ENCODE measurements around the gene FHAD1. TPM values are rescaled to one million over a fixed set of nuclear protein-coding genes. Genes with fewer than 3 reads are reported as not detected.

FHAD1 gene
- total RNA-seq, 1 experiment from 2014 or later: 6.0 TPM

- DNase-seq (ENCODE audit: low spot score): no peak
Observed at GRCh38 chr1:15400627-15401026, 153.6 kb downstream of the FHAD1 start.

DNA sequence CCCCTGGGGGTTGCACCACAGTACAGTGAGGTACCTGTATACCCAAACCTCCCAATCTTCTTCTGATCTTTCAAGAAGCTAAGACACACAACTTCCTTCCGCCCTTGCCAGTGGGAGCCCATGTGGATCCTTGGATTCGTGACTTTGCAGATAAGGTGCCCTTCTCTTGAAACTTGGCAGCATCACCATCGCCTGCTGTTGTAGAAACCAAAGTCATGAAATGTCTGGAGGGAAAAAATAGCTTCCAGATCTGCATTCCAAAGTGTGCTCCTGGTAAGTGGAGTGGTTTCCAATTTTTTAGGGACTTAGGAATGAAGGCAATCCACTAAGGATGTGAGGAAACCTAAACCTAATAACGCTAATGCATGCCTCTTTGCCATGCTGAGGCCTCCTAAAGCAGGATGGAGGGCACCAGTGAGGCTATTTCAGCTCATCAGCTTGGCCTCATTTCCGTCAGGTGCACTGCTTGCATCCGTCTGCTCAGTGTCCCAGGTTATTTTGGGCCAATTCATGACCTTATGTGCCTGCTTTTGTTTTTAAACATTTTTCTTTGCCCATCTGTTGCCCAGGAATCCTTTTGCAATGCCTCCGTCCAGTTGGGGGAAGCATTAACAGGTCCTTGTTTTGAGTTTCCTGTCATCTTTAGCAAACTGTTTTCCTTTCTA, 154.5 kb downstream of the FHAD1 start:
- no peak for DNase-seq (ENCODE audit: low spot score)

DNA sequence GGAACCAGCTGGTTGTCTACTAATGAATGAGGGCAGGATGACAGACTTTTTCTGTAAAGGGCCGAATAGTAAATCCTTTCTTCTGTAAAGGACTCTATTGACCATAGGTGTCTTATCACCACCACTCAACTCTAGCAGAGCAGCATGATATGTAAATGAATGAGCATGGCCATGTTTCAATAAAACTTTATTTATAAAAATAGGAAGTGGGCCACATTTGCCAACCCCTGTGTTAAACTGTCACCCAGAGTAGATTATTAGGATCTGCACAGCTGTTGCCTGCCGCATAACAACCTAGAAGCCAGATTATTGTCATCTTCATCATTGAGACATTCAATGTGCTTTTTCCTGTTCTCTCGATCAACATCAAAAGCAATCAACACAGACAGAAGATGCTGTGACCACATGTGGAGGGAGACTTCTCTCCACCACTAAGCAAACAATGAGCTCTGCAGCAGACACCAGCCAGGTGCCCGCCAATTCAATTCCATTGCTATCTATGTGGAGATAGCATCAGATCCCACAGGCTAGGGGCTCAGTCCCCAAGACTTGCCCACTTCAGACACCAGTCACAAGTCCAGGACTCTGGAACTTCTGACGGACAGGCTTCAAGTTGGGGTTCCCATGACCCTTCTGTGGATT, 155.9 kb downstream of the FHAD1 start:
- no peak for DNase-seq (ENCODE audit: low spot score)

DNA sequence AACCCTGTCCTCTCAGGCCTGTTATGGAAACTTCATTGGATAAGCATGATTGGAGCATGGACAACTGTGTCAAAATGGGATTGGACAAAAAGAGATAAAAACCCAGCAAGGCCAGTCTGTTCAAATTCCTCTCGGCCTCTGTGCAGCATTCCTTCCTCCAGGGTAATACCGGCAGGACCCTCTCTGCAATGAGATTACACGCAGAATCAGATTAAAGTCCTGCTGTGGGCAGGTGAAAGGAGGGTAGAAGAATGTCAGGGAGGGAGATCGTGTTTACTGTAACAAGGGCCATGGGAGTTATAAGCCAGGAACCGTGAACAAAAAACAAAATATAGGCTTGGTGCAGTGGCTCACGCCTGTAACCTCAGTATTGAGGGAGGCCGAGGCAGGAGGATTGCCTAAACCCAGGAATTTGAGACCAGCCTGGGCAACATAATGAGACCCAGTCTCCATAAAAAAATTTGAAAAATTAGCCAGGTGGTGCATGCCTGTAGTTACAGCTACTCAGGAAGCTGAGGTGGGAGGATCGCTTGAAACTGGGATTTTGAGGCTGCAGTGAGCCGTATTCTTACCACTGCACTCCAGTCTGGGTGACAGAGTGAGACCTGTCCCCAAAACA, 157.0 kb downstream of the FHAD1 start:
- DNase-seq (ENCODE audit: low spot score): no peak

DNA sequence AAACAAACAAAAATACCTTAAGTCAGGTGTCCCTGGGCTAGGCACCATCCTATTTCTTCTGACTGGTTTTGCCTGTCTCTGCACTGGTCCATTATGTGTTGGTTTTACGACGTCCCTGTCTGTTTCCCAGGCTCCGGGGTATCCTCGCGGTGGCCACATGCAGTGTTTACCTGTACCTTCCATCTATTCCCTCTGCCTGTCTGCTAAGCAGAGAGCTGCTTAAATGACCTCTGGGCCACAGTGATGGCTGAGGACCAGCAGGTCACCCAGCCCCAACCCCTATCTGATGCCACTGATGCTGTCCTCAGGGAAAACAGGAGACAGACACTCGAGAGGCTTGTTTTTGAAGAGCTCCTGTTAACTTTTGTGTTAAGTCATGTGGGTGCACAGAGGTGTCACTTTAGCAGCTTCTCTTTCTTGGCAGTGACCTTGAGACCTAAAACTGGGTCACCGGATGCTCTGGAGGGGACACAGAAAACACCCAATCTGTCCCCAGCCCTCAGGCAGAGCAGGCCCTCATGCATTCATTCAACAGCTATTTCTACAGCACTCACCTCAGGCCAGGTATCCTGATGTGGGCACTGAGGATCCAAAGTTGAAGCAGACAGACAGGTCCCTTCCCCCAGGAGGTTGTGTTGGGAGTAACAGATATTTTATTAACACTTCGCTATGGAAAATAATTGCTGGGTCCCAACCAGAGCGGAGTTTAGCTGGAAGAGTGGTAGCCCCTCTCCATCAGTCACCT, 158.3 kb downstream of the FHAD1 start:
- no peak for DNase-seq (ENCODE audit: low spot score)

DNA sequence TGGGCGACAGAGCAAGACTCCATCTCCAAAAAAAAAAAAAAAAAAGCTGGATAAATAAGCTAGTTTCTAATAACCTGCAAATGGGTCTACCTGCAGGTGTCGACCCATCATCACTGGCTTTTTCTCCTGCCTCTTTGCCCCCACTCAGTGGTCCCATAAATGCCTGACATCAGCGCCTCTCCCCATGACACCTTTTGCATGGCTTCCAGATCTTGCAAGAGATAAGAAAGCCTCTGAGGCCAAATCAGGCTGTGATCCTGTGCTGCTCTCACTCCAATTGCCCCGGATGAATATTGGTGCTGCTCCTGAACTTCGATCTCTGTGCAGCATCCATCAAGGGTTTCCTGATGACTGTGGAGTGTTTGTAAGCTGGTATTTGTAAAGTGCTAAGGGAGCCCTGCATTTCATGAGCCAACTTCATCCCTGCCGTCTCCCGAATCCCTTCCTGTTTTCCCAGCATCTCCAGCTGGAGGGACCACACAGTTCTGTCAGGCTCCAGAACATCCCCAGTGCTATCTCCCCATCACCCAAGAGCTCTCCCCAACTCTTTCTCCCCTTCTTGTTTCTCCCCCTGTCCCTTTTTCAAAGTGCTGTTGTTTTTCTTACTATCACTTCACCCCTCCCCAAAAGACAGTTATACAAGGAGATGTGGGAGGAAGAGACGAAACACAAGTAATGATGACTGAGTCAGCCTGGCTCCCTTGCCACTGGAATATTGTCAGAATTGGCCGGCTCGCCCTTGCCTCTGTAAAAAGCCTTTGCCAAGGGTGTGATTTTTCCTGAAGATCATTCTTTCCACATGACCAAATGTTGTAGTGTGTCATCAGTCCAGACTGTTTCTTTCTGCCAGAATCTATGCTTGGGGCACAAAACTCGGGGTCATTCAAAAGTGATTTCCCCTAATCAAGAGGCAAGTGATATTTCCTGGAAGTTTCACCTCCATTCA, 159.9 kb downstream of the FHAD1 start:
- no peak for DNase-seq (ENCODE audit: low spot score)

DNA sequence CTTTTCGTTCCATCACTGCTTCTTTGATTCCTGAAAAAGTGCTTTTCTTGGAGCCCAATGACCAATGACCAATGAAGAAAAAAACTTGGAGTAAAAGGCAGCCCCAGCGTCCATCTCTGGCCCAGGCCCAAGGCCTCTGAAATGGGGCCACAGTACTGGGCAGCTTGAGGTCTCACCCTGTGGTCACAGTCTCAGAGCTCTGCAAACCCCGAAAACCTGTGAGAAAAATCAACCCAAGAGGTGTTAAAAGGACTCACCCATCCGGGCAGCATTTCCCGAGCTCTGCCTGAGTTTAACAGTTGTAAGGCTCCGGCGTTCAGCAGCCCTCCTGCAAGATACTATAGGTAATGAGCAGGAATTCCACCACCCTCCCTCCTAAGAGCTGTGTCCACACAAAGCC, 160.6 kb downstream of the FHAD1 start:
- DNase-seq (ENCODE audit: low spot score): no peak

GRCh38 chr1:15408890-15409387, 161.9 kb downstream of the FHAD1 start:
- DNase-seq (ENCODE audit: low spot score): no peak

- DNase-seq (ENCODE audit: low spot score): no peak
Observed at GRCh38 chr1:15409388-15410222, 162.6 kb downstream of the FHAD1 start, which contains the start of gene EFHD2. Gene EFHD2, plus strand, starts transcription at chr1:15409888. Its CDS starts 84 bp downstream, at chr1:15409972.

DNA sequence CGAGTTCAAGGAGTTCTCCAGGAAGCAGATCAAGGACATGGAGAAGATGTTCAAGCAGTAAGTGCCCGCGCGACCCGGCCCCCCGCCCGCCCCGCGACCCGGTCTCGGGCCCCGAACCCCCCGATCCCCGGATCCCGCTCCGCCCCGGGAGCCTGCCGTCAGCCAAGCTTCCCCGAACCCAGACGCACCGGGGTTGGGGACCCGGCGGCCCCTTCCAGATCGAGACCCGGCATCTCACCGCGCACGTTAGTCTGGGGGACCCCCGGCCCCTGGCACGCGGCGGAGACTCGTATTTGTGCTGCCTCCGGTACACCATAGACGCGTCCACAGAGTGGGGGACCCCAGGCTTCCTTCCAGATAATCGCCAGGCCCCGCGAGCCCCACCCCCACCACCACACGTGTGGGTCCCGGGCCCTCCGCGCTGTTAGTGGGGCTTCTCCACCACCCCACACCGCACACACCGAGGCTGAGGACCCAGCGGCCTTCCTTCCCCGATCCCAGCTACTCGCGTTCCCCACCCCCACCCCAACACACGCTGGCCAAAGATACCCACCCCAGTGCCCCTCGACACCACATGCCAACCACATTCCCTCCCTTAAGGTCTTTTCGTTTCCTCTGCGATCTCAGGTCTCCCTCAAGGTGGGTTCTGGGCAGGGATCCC, 163.3 kb downstream of the FHAD1 start:
- DNase-seq (ENCODE audit: low spot score): no peak

DNA sequence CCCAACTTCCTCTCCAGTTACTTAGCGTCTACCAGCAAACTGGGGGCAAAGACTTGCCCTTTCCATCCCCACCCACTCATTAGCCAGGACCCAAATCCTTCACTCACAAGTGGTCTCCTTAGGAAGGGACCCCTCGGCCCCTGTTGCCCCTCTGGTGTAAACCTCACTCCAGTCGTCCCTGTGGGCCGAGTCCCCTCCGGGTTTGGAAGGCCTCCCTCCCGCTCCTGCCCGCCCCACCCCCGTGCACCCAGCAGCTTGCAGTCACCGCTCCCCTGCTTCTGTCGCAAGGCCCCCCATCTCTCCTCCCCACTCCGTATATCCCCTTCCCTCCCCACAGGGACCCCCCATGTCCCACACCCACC, 163.8 kb downstream of the FHAD1 start:
- no peak for DNase-seq (ENCODE audit: low spot score)

DNA sequence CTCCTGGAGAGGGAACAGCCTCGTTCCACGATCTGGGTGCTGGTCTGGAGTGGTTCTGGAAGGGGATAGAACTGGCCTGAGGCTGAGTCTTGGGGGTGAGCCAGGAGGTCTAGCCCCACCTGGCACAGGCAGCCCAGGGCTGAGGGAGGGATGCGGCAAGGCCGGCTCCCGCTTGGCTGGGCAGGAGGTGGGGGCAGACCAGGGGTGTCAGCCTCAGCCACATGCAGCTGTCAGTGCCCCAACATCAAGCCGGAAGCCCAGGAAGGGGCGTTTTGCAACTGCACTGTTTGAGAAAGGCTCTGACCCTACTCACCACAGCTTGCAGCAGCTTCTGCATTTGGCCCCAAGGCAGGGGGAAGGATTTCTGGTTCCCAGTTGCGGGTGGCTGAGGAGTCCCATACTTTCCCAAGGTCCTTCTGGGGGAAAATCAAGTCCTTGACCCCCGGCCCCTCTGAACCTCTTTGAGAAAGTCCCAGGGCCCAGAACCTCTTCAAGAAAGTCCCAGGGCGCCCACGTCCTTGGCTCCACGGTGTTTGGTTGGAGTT, 164.6 kb downstream of the FHAD1 start:
- DNase-seq (ENCODE audit: low spot score): no peak

GRCh38 chr1:15412175-15412800, 165.3 kb downstream of the FHAD1 start:
- DNase-seq (ENCODE audit: low spot score): no peak

DNA sequence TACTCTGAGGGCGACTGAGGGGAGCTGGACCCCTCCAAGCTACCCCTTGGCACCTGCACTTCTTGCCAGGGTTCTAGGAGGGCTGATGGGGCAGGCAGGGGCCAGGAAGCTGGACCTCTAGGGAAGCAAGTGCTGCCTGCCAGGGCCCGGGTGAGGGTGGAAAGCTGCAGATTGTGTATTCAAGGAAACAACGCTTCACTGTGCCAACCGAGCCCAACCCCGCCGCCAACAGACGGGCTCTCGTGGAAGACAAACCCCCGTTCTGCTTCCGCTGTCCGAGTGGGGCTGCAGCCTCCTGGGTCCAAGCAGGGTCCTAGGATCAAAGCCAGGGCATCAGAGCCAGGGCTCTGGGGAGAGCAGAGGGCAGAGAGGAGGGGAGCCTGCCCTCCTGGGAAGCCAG, 165.8 kb downstream of the FHAD1 start:
- DNase-seq (ENCODE audit: low spot score): no peak

- DNase-seq (ENCODE audit: low spot score): no peak
Observed at GRCh38 chr1:15413563-15414444, 166.8 kb downstream of the FHAD1 start.

DNA sequence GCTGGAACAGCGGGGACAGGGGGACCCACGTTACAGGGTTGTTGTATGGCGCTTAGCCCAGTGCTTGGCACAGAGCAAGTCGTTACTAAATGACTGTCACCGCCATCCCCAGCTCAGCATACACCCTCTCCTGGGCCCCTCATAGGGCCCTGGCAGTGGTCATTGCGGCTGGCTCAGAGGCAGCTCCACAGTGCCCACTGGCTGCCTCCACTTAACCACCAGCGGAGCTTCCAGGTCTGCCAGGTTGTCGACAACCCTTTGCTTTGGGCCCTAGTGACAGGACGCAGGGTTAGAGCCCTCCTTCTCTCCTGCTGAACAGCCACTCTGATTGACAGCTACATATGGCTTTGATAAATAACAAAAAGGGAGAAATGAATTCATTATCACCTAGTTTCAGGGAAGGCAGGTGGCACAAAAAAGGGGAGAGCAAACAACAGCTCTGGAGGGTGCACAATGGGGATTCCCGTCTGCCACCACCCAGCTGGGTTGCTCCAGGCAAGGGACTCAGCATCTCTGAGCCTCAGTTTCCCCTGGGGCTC, 167.5 kb downstream of the FHAD1 start:
- no peak for DNase-seq (ENCODE audit: low spot score)

GRCh38 chr1:15417059-15417934, 170.3 kb downstream of the FHAD1 start:
- DNase-seq (ENCODE audit: low spot score): peak; percentile 92
